Measurements from ENCODE around the gene NEDD8.

The NEDD8 gene

GRCh38 chr14:24260026-24260779 is 28.0 kb upstream of the NEDD8 start:
- Histone ChIP-seq H3K4me3 (ENCODE audit: low read depth in 1 of 2, low read length in 2 of 2) (no peak overlapping the region), H3K27me3 (ENCODE audit: insufficient read depth, low read length, poor library complexity) (no peaks in the 10 kb centered on the region), H3K27ac (ENCODE audit: low read length) (no peak overlapping the region), H3K4me1 (ENCODE audit: insufficient read depth, low read length) (no peaks in the 10 kb centered on the region), H4K20me1 (ENCODE audit: insufficient read depth, low read length) (no peaks in the 10 kb centered on the region), H3K4me2 (ENCODE audit: insufficient read depth, low read length) (no peak overlapping the region), H3K9ac (ENCODE audit: low read depth, low read length) (no peak overlapping the region), H2AFZ (ENCODE audit: low read depth, low read length) (no peak overlapping the region), H3K36me3 (ENCODE audit: insufficient read depth, low read length) (no peaks in the 10 kb centered on the region), H3K9me3 (ENCODE audit: insufficient read depth, low read length, severe bottlenecking) (no peaks in the 10 kb centered on the region), H3K79me2 (ENCODE audit: insufficient read depth, low read length) (no peaks in the 10 kb centered on the region)
- no peak for TF ChIP-seq CTCF (IDR thresholded peaks at IDR 0.05; ENCODE audit: borderline replicate concordance, extremely low read depth, low read length, poor library complexity, severe bottlenecking)
- TF ChIP-seq EZH2 (IDR thresholded peaks at IDR 0.05; ENCODE audit: borderline replicate concordance, low read depth, low read length, severe bottlenecking), result no peak
- no peak for DNase-seq
- no peak for ATAC-seq (ENCODE audit: insufficient read depth, low read depth)

GRCh38 chr14:24259282-24260025 is 27.3 kb upstream of the NEDD8 start:
- no peaks in the 10 kb centered on the region for H3K27me3 ChIP-seq (ENCODE audit: insufficient read depth, low read length, poor library complexity)
- no peak overlapping the region for H2AFZ ChIP-seq (ENCODE audit: low read depth, low read length)
- no peaks in the 10 kb centered on the region for H3K4me1 ChIP-seq (ENCODE audit: insufficient read depth, low read length)
- H3K79me2 ChIP-seq (ENCODE audit: insufficient read depth, low read length), result no peaks in the 10 kb centered on the region
- DNase-seq (no peak), ATAC-seq (ENCODE audit: insufficient read depth, low read depth) (no peak)
- H3K36me3 ChIP-seq (ENCODE audit: insufficient read depth, low read length), result no peaks in the 10 kb centered on the region
- H3K9ac ChIP-seq (ENCODE audit: low read depth, low read length), result no peak overlapping the region
- no peak overlapping the region for H3K4me2 ChIP-seq (ENCODE audit: insufficient read depth, low read length)
- H4K20me1 ChIP-seq (ENCODE audit: insufficient read depth, low read length), result no peaks in the 10 kb centered on the region
- no peaks in the 10 kb centered on the region for H3K9me3 ChIP-seq (ENCODE audit: insufficient read depth, low read length, severe bottlenecking)
- no peak for TF ChIP-seq EZH2 (IDR thresholded peaks at IDR 0.05; ENCODE audit: borderline replicate concordance, low read depth, low read length, severe bottlenecking)
- TF ChIP-seq CTCF (IDR thresholded peaks at IDR 0.05; ENCODE audit: borderline replicate concordance, extremely low read depth, low read length, poor library complexity, severe bottlenecking), result no peak
- no peak overlapping the region for H3K4me3 ChIP-seq (ENCODE audit: low read depth in 1 of 2, low read length in 2 of 2)
- H3K27ac ChIP-seq (ENCODE audit: low read length), result no peak overlapping the region

GRCh38 chr14:24258548-24259265 is 26.5 kb upstream of the NEDD8 start:
- no peak overlapping the region for H2AFZ ChIP-seq (ENCODE audit: low read depth, low read length)
- no peaks in the 10 kb centered on the region for H3K9me3 ChIP-seq (ENCODE audit: insufficient read depth, low read length, severe bottlenecking)
- H4K20me1 ChIP-seq (ENCODE audit: insufficient read depth, low read length), result no peaks in the 10 kb centered on the region
- ATAC-seq (ENCODE audit: insufficient read depth, low read depth) (no peak), DNase-seq (no peak)
- H3K9ac ChIP-seq (ENCODE audit: low read depth, low read length), result no peak overlapping the region
- no peaks in the 10 kb centered on the region for H3K4me1 ChIP-seq (ENCODE audit: insufficient read depth, low read length)
- H3K27ac ChIP-seq (ENCODE audit: low read length), result no peak overlapping the region
- H3K79me2 ChIP-seq (ENCODE audit: insufficient read depth, low read length), result no peaks in the 10 kb centered on the region
- no peaks in the 10 kb centered on the region for H3K36me3 ChIP-seq (ENCODE audit: insufficient read depth, low read length)
- H3K4me3 ChIP-seq (ENCODE audit: low read depth in 1 of 2, low read length in 2 of 2), result no peak overlapping the region
- H3K4me2 ChIP-seq (ENCODE audit: insufficient read depth, low read length), result no peak overlapping the region
- no peak for TF ChIP-seq CTCF (IDR thresholded peaks at IDR 0.05; ENCODE audit: borderline replicate concordance, extremely low read depth, low read length, poor library complexity, severe bottlenecking)
- no peak for TF ChIP-seq EZH2 (IDR thresholded peaks at IDR 0.05; ENCODE audit: borderline replicate concordance, low read depth, low read length, severe bottlenecking)
- H3K27me3 ChIP-seq (ENCODE audit: insufficient read depth, low read length, poor library complexity), result no peaks in the 10 kb centered on the region
